ENCODE data around the gene VPS18.

DNA sequence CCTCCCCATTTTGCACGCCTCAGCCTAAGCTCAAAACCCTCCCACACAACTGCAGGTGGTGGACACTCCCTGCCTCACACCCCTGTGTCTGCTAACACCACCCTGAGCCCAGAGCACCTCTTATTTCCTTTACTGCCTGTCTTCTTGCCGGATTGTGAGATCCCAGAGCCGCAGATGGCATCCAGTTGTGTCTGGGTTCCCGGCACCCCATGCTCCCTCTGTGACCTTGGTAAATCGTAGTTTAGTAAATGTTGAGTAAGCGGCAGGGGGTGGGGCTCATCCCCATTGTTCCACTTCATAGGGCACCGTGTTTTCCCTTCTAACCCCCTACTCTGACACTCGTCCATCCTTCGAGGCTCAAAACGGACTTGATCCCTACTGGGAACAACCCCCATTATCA lies 35.5 kb upstream of the VPS18 start:
- TF ChIP-seq, protein P1, sequence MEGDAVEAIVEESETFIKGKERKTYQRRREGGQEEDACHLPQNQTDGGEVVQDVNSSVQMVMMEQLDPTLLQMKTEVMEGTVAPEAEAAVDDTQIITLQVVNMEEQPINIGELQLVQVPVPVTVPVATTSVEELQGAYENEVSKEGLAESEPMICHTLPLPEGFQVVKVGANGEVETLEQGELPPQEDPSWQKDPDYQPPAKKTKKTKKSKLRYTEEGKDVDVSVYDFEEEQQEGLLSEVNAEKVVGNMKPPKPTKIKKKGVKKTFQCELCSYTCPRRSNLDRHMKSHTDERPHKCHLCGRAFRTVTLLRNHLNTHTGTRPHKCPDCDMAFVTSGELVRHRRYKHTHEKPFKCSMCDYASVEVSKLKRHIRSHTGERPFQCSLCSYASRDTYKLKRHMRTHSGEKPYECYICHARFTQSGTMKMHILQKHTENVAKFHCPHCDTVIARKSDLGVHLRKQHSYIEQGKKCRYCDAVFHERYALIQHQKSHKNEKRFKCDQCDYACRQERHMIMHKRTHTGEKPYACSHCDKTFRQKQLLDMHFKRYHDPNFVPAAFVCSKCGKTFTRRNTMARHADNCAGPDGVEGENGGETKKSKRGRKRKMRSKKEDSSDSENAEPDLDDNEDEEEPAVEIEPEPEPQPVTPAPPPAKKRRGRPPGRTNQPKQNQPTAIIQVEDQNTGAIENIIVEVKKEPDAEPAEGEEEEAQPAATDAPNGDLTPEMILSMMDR (IDR thresholded peaks at IDR 0.05; ENCODE audit: low read depth, low read length, poor library complexity, severe bottlenecking), result no peak
- no peak for TF ChIP-seq EZH2phosphoT487 (IDR thresholded peaks at IDR 0.05; ENCODE audit: borderline replicate concordance, low read length)

All from DOHH2 (cell line).